Measurements from ENCODE around the gene UTF1.

Gene UTF1

GRCh38 chr10:133267293-133267692 is 37.3 kb downstream of the UTF1 start:
- no peak for DNase-seq (ENCODE audit: low read depth)
- H3K4me3 ChIP-seq (ENCODE audit: low read depth, low read length), result no peak overlapping the region
- no peak for TF ChIP-seq CTCF (conservative IDR thresholded peaks at IDR 0.05; ENCODE audit: low read depth, low read length)

- no peak overlapping the region for H3K4me3 ChIP-seq (ENCODE audit: low read depth, low read length)
- DNase-seq (ENCODE audit: low read depth), result no peak
- TF ChIP-seq CTCF (conservative IDR thresholded peaks at IDR 0.05; ENCODE audit: low read depth, low read length), result no peak
Measured at GRCh38 chr10:133267829-133268228, 37.8 kb downstream of the UTF1 start.

GRCh38 chr10:133268532-133268931 is 38.5 kb downstream of the UTF1 start:
- no peak overlapping the region for H3K4me3 ChIP-seq (ENCODE audit: low read depth, low read length)
- no peak for TF ChIP-seq CTCF (conservative IDR thresholded peaks at IDR 0.05; ENCODE audit: low read depth, low read length)

GRCh38 chr10:133269367-133269766 is 39.4 kb downstream of the UTF1 start:
- DNase-seq (ENCODE audit: low read depth), result no peak
- H3K4me3 ChIP-seq (ENCODE audit: low read depth, low read length), result no peak overlapping the region
- no peak for TF ChIP-seq CTCF (conservative IDR thresholded peaks at IDR 0.05; ENCODE audit: low read depth, low read length)

More at GRCh38 chr10:133268532-133268931, 38.5 kb downstream of the UTF1 start:
- no peak for DNase-seq (ENCODE audit: low read depth)

GRCh38 chr10:133270204-133270603 is 40.2 kb downstream of the UTF1 start:
- no peak for DNase-seq (ENCODE audit: low read depth)
- no peak for TF ChIP-seq CTCF (conservative IDR thresholded peaks at IDR 0.05; ENCODE audit: low read depth, low read length)
- H3K4me3 ChIP-seq (ENCODE audit: low read depth, low read length), result no peak overlapping the region

GRCh38 chr10:133270773-133271297 is 40.8 kb downstream of the UTF1 start:
- H3K4me3 ChIP-seq (ENCODE audit: low read depth, low read length), result no peak overlapping the region
- TF ChIP-seq CTCF (conservative IDR thresholded peaks at IDR 0.05; ENCODE audit: low read depth, low read length), result no peak
- DNase-seq (ENCODE audit: low read depth), result no peak

- no peak overlapping the region for H3K4me3 ChIP-seq (ENCODE audit: low read depth, low read length)
- no peak for TF ChIP-seq CTCF (conservative IDR thresholded peaks at IDR 0.05; ENCODE audit: low read depth, low read length)
- no peak for DNase-seq (ENCODE audit: low read depth)
Measured at GRCh38 chr10:133271521-133272300, 41.7 kb downstream of the UTF1 start.
